Stimulated activated CD4-positive, alpha-beta T cell treated with anti-CD3 and anti-CD28 coated beads, TNF-alpha, amount 100 ng/mL, for 4 hours (primary cell): Measurements from ENCODE around the gene DHX30.

Experiments
- DNase-seq, 3 experiments: peaks; one replicate each; pipeline ENCODE4 v3.0.0-alpha.2; 2020; ENCODE audit warnings: low read depth in 3 of 3

The DHX30 gene

GRCh38 chr3:47851888-47852603 is 49.1 kb downstream of the DHX30 start:
- no peak for DNase-seq

- no peak for DNase-seq
Observed at GRCh38 chr3:47852604-47853602, 50.0 kb downstream of the DHX30 start.

- no peak for DNase-seq
Observed at GRCh38 chr3:47854267-47854666, 51.3 kb downstream of the DHX30 start.

- no peak for DNase-seq
Observed at GRCh38 chr3:47854720-47855455, 52.0 kb downstream of the DHX30 start.

GRCh38 chr3:47855461-47856383 is 52.8 kb downstream of the DHX30 start:
- no peak for DNase-seq

GRCh38 chr3:47856669-47857068 is 53.7 kb downstream of the DHX30 start:
- no peak for DNase-seq

- DNase-seq: no peak
Observed at GRCh38 chr3:47857151-47857550, 54.2 kb downstream of the DHX30 start.

GRCh38 chr3:47859956-47860605 is 57.1 kb downstream of the DHX30 start:
- no peak for DNase-seq

GRCh38 chr3:47863391-47864128 is 60.6 kb downstream of the DHX30 start:
- DNase-seq: no peak

- no peak for DNase-seq
Observed at GRCh38 chr3:47865192-47865591, 62.3 kb downstream of the DHX30 start.

GRCh38 chr3:47867451-47868044 is 64.6 kb downstream of the DHX30 start:
- DNase-seq: no peak

- DNase-seq: no peak
Observed at GRCh38 chr3:47868306-47868705, 65.4 kb downstream of the DHX30 start.

GRCh38 chr3:47870156-47870555 is 67.2 kb downstream of the DHX30 start:
- DNase-seq: no peak

- DNase-seq: no peak
Observed at GRCh38 chr3:47870702-47871260, 67.8 kb downstream of the DHX30 start.

GRCh38 chr3:47871389-47871788 is 68.5 kb downstream of the DHX30 start:
- no peak for DNase-seq

- no peak for DNase-seq
Observed at GRCh38 chr3:47872916-47873315, 70.0 kb downstream of the DHX30 start.

- DNase-seq: no peak
Observed at GRCh38 chr3:47874438-47874837, 71.5 kb downstream of the DHX30 start.

- no peak for DNase-seq
Observed at GRCh38 chr3:47874913-47875312, 72.0 kb downstream of the DHX30 start.

GRCh38 chr3:47877290-47877689 is 74.4 kb downstream of the DHX30 start:
- DNase-seq: no peak
